Esophagus muscularis mucosa (tissue), 4 donors: Measurements from ENCODE around the gene SLC25A30.
A peak's percentile ranks its signal among the peaks of the same experiment; 100 is the strongest.

ENCODE experiments used
- EP300 ChIP-seq: sonication (generic); formaldehyde crosslinking; IDR thresholded peaks from one replicate; pipeline ENCODE4 v1.6.1; 2017; ENCODE audit warnings: antibody characterized with exemption
- POLR2A ChIP-seq: fragments of 450-650 bp; IDR thresholded peaks from one replicate; pipeline ENCODE4 v1.6.1; 2017; ENCODE audit warnings: antibody characterized with exemption, moderate library complexity, mild to moderate bottlenecking, low read depth
- POLR2AphosphoS5 ChIP-seq, 2 donors: sonication (generic); formaldehyde crosslinking; IDR thresholded peaks; one replicate each; pipeline ENCODE4 v1.6.1; 2017; ENCODE audit warnings: antibody characterized with exemption in 2 of 2
- TF ChIP-seq, protein P1 (sequence below), 3 experiments: fragments of 200-600 bp in 2 of 3; fragments of 450-650 bp in 1 of 3; sonication (generic) in 2 of 3; IDR thresholded peaks; one replicate each; pipeline ENCODE4 v1.5.1; 2017 to 2019; ENCODE audit warnings: antibody characterized with exemption in 3 of 3, mild to moderate bottlenecking in 2 of 3, moderate library complexity in 1 of 3

GRCh38 chr13:45417790-45418534 lies at the start of gene SLC25A30:
- TF ChIP-seq, protein P1, sequence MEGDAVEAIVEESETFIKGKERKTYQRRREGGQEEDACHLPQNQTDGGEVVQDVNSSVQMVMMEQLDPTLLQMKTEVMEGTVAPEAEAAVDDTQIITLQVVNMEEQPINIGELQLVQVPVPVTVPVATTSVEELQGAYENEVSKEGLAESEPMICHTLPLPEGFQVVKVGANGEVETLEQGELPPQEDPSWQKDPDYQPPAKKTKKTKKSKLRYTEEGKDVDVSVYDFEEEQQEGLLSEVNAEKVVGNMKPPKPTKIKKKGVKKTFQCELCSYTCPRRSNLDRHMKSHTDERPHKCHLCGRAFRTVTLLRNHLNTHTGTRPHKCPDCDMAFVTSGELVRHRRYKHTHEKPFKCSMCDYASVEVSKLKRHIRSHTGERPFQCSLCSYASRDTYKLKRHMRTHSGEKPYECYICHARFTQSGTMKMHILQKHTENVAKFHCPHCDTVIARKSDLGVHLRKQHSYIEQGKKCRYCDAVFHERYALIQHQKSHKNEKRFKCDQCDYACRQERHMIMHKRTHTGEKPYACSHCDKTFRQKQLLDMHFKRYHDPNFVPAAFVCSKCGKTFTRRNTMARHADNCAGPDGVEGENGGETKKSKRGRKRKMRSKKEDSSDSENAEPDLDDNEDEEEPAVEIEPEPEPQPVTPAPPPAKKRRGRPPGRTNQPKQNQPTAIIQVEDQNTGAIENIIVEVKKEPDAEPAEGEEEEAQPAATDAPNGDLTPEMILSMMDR (IDR thresholded peaks at IDR 0.05) = no peak
- TF ChIP-seq POLR2A (no peak), POLR2AphosphoS5 (IDR thresholded peaks at IDR 0.05) (peak; percentile 75 to 79), EP300 (no peak)
